ENCODE measurements around the gene BUB1.
"Not testable (repeated sequence)": the region's sequence is repeated elsewhere in the genome, so short reads cannot be mapped to it uniquely, and the experiment has no call there.

BUB1 gene

DNA sequence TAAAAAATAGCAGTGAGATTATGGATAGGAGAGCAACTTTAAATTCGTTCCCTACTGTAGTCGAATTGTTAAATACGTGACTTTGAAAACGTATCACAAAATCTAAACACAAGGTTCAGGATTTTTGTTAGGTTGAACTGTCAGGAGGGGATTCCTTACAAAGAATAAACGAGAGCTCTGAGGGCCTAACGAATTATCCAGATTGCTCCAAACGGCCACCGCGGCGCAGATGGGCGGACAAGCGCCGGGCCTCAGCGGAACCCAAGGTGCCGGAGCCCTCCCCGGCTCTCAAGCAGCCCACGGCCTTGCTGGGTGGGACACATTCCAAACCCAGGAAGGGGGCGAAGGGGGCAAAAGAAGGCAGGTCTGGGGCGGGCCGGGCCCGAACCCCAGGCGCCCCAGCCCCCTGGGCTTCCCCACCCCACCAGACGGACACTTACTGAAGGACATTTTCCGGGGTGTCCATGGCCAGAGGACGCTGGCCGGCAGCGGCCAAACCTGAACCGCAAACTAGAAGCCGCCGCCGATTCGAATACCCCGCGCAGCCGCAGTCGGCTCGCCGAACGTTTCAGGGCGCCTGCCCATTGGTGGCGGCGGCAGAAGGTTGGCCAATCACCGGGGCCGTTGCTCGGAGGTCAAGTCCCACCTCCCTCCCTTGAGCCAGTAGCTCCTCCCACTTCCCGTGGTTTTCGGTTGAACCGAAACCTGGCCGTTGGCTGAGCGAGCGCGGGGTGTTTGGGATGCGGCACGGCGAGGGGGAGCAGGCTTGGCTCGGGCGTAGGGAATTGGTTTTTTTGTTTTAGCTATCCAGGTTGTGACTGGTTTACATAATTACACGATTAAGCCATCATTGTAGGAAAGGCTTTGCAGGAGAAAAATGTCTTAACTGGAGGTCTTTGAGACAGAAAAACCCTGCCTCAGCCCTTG, at the start of gene BUB1:
BUB1 (minus strand) TSS at position 534 of the 927 bp plus-strand sequence; CDS start at position 466, 68 bp downstream.
- DNase-seq (ENCODE audit: low read depth): peak; percentile 88

- no peak for DNase-seq (ENCODE audit: low read depth)
These were observed 48.4 kb upstream of the BUB1 start for GRCh38 chr2:110726285-110726684.

GRCh38 chr2:110725859-110726258, 48.0 kb upstream of the BUB1 start:
- no peak for DNase-seq (ENCODE audit: low read depth)

DNA sequence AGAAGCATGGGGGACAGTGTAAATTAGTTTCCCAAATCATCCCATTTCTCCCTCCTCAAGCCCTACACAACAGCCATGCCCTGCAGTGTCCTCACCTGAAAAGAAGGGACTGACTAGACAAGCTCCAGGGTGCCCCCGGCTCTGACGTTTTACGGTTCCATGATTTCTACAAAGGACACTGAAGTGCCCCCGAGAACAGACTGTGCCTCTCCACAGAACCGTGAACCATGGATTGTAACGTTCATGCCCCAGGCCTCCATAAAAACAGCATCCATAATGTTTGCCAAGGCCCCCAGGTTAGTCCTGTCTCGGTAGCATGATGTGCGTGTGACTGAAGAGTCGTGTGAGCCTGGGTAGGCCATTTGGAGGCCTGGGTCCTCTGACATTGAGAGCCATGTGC, 47.5 kb upstream of the BUB1 start:
- DNase-seq (ENCODE audit: low read depth): no peak

DNA sequence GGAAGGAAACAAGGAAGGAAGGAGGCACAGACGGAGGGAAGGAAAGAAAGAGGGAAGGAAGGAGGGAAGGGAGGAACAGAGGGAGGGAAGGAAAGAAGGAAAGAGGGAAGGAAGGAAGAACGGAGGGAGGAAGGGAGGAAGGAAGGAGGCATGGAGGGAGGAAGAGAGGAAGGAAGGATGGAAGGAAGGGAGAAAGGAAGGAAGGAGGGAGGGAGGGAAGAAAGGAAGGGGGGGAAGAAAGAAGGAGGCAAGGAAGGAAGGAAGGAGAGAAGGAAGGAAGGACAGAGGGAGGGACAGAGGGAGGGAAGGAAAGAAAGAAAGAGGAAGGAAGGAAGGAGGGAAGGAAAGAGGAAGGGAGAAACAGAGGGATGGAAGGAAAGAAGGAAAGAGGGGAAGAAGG, 47.0 kb upstream of the BUB1 start:
- no peak for DNase-seq (ENCODE audit: low read depth)

DNA sequence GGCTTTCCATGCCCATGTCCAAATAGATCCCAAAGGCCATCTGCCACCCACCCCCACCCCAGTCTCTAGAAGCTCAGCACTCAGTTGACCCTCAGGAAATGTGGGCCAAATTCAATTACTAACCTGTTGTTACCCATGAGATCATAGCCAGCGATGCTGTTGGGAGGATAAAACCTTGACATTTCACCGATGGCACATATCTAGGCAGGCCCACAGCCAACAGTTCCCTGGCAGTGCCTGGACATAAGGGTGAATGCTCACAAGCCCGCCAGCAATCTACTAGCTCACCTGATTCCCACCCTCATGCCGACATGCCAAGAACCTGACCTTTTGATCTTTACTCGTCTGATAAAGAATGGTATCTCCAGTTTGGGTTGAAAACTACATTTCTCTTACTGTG, 42.7 kb upstream of the BUB1 start:
- no peak for DNase-seq (ENCODE audit: low read depth)

GRCh38 chr2:110718990-110719389, 41.1 kb upstream of the BUB1 start:
- DNase-seq (ENCODE audit: low read depth): no peak

- DNase-seq (ENCODE audit: low read depth): no peak
These were observed 40.5 kb upstream of the BUB1 start for GRCh38 chr2:110718382-110718781.

DNA sequence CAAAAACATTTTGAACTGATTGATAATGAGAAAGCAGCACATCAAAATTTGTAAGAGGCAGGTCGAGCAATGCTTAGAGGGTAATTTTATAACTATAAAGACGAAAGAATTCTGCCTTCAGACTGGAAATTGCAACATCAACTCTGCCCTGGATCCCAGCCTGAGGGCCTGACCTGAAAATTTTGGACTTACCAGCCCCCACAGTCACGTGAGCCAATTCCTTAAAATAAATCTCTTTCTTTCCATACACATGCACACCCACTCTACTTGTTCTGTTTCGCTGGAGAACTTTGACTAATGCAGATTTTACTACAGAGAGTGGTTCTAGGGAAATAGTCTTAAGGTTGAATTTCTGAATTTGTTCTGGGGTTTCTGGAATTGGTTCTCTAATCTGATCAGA, 39.9 kb upstream of the BUB1 start:
- DNase-seq (ENCODE audit: low read depth): no peak

DNA sequence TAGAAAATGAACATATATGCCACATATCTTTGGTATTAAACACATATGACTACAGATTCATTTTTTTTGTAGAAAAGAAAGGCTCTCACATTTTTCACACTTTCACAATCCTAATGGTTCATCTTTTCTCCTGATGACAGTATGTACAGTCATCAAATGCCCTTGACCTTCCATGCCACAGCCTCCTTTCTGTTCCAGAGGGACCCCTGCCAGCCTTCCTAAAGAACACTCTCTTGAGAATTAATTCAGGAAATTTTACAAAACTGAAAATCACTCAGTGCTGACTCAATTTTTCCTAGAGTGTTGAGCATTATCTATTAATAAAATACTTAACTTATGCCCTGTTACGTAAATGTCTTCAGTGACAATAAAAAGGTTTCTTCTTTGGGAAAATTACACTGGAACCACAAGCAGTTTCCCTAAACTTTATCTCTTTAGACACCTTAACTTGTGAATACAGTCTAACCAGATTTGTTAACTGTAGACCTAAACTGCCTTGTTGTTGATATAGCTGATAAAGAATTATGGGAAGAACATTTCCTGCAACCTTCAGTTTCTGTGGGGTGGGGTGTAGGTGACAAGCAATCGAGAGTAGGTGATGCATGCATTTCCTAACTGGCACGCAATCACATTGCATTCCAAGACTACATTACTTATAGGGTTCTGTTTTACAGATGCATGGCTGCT, 39.2 kb upstream of the BUB1 start:
- DNase-seq (ENCODE audit: low read depth): no peak

- no peak for DNase-seq (ENCODE audit: low read depth)
These were observed 36.8 kb upstream of the BUB1 start for GRCh38 chr2:110714452-110715224.

GRCh38 chr2:110713513-110714362, 35.9 kb upstream of the BUB1 start:
- no peak for DNase-seq (ENCODE audit: low read depth)

DNA sequence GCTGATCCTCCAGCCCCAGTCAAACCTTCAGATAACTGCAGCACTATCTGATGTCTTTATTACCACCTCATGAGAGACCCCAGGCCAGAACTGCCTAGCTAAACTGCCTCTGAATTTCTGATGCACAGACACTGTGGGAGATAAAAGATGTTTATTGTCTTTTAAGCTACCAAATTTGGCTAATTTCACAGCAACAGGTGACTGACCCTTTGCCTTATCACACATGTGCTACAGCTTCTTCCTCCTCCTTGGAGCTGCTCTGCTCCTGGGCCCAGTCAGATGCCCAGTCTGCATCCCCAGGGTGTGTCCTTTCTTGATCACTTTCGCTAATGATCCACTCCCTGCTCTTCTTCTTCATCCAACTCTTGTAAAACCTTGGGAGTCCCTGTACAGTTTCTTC, 34.9 kb upstream of the BUB1 start:
- DNase-seq (ENCODE audit: low read depth): no peak

DNA sequence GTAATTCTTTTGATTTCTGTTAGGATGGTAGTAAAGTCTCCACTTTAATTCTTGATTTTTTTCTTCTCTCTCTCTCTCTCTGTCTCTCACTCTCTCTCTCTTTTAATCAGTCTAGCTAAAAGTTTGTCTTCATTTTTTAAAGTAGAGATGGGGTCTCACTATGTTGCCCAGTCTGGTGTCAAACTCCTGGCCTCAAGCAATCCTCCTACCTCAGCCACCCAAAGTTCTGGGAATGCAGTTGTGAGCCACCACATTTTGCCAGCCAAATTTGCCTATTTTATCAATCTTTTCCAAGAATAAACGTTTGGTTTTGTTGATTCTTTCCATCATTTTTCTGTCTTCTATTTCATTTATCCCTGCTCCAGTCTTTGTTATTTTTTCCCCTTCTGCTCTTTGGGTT, 30.6 kb upstream of the BUB1 start:
- no peak for DNase-seq (ENCODE audit: low read depth)

DNA sequence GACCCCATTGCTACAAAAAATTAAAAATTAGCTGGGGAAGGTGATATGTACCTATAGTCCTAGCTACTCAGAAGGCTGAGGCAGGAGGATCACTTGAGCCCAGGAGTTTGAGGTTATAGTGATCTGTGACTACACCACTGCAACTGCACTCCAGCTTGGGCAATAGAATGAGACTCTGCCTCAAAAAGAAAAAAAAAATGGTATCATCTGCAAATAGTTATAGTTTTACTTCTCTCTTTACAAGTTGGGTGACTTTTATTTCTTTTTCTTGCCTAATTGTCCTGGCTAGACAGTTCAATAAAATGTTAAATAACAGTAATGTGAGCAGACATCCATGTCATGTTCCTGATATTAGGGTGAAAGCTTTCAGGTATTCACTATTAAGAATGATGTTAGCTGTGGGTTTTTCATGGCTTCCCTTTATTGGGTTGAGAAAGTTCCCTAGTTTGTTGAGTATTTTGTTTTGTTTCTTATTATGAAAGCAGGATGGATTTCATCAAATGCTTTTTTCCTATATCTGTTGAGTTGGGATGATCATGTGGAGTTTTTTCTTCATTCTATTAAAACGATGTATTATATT, 29.6 kb upstream of the BUB1 start:
- DNase-seq (ENCODE audit: low read depth): no peak

GRCh38 chr2:110702514-110703380, 24.9 kb upstream of the BUB1 start:
- DNase-seq (ENCODE audit: low read depth): no peak

DNA sequence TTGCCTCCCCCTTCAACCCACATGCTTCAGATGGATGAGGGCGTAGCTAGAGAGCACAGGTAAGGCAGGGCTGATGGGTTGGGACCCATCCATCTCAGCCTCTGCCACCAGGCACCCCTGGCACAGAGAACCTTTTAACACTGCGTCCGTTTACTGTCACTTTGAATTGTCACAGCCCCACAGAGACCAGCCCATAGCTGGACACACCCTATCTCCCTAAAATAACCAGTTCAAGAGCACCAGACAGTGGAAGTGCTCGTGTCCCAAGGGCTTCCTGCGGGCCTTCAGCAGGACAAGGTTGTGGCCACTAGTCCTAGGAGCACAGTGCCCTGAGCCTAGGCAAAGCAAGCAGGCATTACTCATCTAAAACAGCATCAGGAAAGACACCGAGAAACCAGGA, 20.4 kb upstream of the BUB1 start:
- not testable (repeated sequence) for DNase-seq (ENCODE audit: low read depth)

DNA sequence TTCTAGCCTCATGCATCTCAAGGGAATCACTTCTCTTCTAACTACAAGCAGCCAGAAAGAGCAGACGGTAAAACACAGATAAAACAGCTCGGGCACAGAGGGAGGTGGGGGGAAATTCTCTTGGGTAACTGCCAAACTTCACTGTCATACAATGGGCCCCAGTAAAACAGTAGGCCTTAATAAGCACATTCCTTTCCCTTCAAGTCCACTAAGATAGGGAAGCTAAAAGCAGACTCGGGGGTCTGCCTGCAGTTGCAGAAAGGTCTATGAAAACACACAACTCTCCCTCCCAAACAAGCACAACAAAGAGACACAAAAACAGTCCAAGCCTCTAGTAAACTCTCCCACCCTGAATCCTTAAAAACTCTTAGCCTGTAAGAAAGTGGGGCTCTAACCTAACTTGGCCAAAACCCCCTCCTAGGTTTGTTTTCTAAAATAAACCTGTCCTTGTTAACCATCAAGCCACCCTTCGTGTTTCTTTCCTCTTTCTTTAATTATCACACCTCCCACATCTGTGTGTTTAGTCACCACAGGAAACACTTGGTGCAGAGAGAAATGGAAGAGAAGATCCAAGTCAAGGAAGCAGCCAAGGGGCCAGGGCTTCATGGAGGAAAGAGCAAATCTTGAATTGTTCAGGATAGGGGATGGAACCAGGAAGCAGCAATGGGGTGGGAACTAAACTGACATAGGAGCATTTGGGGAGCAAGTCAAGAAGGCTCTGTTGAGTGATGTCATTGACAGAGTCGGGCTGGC, 17.5 kb upstream of the BUB1 start:
- not testable (repeated sequence) for DNase-seq (ENCODE audit: low read depth)

GRCh38 chr2:110691612-110692258, 13.9 kb upstream of the BUB1 start:
- DNase-seq (ENCODE audit: low read depth): no peak
